Loucy (cell line): ENCODE results near the gene TOB2.

Experiments used
- H2AFZ ChIP-seq: fragments of 200-600 bp; sonication (generic); 2 replicates; pipeline ENCODE4 v1.6.0; 2016; ENCODE audit warnings: antibody characterized with exemption, mild to moderate bottlenecking, low read length, moderate library complexity
- H3F3A ChIP-seq: fragments of 200-600 bp; 2 replicates; pipeline ENCODE4 v1.6.0; 2016; ENCODE audit warnings: antibody characterized with exemption, low read depth, mild to moderate bottlenecking
- H3K27me3 ChIP-seq: fragments of 200-600 bp; sonication (generic); 2 replicates; pipeline ENCODE4 v1.6.1; 2014; ENCODE audit warnings: low read length, mild to moderate bottlenecking; ENCODE audit not compliant: insufficient read depth, poor library complexity, severe bottlenecking
- H3K36me3 ChIP-seq: fragments of 200-600 bp; sonication (generic); 2 replicates; pipeline ENCODE4 v1.6.1; 2016; ENCODE audit warnings: low read length; ENCODE audit not compliant: insufficient read depth
- H3K4me1 ChIP-seq: fragments of 200-600 bp; sonication (generic); 2 replicates; pipeline ENCODE4 v1.5.1; 2014; ENCODE audit warnings: low read length, mild to moderate bottlenecking; ENCODE audit not compliant: insufficient read depth, poor library complexity, severe bottlenecking
- H3K4me2 ChIP-seq: fragments of 200-600 bp; sonication (generic); 2 replicates; pipeline ENCODE4 v1.6.0; 2014; ENCODE audit warnings: antibody characterized with exemption, low read length, low read depth, mild to moderate bottlenecking; ENCODE audit not compliant: poor library complexity, severe bottlenecking
- H3K4me3 ChIP-seq: fragments of 200-600 bp; sonication (generic); 2 replicates; pipeline ENCODE4 v1.5.1; 2014; ENCODE audit warnings: low read length, mild to moderate bottlenecking, mixed read lengths; ENCODE audit not compliant: poor library complexity, severe bottlenecking
- H3K79me2 ChIP-seq: fragments of 200-600 bp; sonication (generic); 2 replicates; pipeline ENCODE4 v1.6.1; 2014; ENCODE audit warnings: low read length; ENCODE audit not compliant: insufficient read depth
- H3K9ac ChIP-seq: fragments of 200-600 bp; sonication (generic); 2 replicates; pipeline ENCODE4 v1.6.0; 2014; ENCODE audit warnings: mild to moderate bottlenecking, low read depth, low read length, moderate library complexity; ENCODE audit not compliant: poor library complexity, severe bottlenecking
- H3K9me2 ChIP-seq: fragments of 200-600 bp; sonication (generic); replicated peaks from 2 replicates; pipeline ENCODE4 v1.6.1; 2016; ENCODE audit warnings: low read depth, low read length, mixed read lengths
- H3K9me3 ChIP-seq: fragments of 200-600 bp; sonication (generic); 2 replicates; pipeline ENCODE4 v1.6.1; 2014; ENCODE audit warnings: mild to moderate bottlenecking, antibody characterized with exemption, low read length, low read depth; ENCODE audit not compliant: insufficient read depth
- H4K20me1 ChIP-seq: fragments of 200-600 bp; sonication (generic); 2 replicates; pipeline ENCODE4 v1.6.0; 2014; ENCODE audit warnings: antibody characterized with exemption, low read length, mild to moderate bottlenecking; ENCODE audit not compliant: insufficient read depth, poor library complexity, severe bottlenecking
- EZH2phosphoT487 ChIP-seq: fragments of 200-600 bp; IDR thresholded peaks from 2 replicates; pipeline ENCODE4 v1.6.1; 2018; ENCODE audit warnings: antibody characterized with exemption, mild to moderate bottlenecking, moderate library complexity, borderline replicate concordance
- TF ChIP-seq, protein P1 (sequence below): fragments of 200-600 bp; sonication (generic); conservative IDR thresholded peaks from 2 replicates; pipeline ENCODE4 v1.5.1; 2014; ENCODE audit warnings: mild to moderate bottlenecking, antibody characterized with exemption, low read length

Gene TOB2

DNA sequence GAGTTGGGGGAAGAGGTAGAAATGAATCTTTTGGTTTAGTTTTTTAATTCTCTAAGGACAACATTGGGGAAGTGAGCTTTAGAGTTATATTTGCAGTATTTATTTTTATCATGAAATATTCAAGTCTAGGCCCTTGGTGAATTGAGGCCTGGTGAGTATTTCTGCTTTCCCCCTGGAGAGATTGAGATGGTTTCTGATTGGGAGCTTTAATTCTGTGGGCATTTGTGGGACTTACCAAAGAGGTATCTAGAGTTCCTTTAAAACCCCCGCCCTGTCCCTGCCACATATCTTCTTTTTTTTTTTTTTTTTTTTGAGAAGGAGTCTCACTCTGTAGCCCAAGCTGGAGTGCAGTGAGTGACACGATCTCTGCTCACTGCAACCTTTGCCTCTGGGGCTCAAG lies 31.9 kb upstream of the TOB2 start:
- H3K4me3 ChIP-seq, result no peak overlapping the region
- no peaks in the 10 kb centered on the region for H3K36me3 ChIP-seq
- TF ChIP-seq, protein P1, sequence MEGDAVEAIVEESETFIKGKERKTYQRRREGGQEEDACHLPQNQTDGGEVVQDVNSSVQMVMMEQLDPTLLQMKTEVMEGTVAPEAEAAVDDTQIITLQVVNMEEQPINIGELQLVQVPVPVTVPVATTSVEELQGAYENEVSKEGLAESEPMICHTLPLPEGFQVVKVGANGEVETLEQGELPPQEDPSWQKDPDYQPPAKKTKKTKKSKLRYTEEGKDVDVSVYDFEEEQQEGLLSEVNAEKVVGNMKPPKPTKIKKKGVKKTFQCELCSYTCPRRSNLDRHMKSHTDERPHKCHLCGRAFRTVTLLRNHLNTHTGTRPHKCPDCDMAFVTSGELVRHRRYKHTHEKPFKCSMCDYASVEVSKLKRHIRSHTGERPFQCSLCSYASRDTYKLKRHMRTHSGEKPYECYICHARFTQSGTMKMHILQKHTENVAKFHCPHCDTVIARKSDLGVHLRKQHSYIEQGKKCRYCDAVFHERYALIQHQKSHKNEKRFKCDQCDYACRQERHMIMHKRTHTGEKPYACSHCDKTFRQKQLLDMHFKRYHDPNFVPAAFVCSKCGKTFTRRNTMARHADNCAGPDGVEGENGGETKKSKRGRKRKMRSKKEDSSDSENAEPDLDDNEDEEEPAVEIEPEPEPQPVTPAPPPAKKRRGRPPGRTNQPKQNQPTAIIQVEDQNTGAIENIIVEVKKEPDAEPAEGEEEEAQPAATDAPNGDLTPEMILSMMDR, result no peak
- TF ChIP-seq EZH2phosphoT487, result no peak
- no peak overlapping the region for H3K4me2 ChIP-seq
- peaks cover 8% of the 10 kb centered on the region for H4K20me1 ChIP-seq
- H3K27me3 ChIP-seq, result no peaks in the 10 kb centered on the region
- H3K9ac ChIP-seq, result no peak overlapping the region
- H3K4me1 ChIP-seq, result peaks cover 5% of the 10 kb centered on the region
- H3K9me3 ChIP-seq, result no peaks in the 10 kb centered on the region
- H3K79me2 ChIP-seq, result peaks cover 84% of the 10 kb centered on the region
- H2AFZ ChIP-seq, result no peak overlapping the region
- H3K9me2 ChIP-seq, result no peaks in the 10 kb centered on the region
- H3F3A ChIP-seq, result no peaks in the 10 kb centered on the region

DNA sequence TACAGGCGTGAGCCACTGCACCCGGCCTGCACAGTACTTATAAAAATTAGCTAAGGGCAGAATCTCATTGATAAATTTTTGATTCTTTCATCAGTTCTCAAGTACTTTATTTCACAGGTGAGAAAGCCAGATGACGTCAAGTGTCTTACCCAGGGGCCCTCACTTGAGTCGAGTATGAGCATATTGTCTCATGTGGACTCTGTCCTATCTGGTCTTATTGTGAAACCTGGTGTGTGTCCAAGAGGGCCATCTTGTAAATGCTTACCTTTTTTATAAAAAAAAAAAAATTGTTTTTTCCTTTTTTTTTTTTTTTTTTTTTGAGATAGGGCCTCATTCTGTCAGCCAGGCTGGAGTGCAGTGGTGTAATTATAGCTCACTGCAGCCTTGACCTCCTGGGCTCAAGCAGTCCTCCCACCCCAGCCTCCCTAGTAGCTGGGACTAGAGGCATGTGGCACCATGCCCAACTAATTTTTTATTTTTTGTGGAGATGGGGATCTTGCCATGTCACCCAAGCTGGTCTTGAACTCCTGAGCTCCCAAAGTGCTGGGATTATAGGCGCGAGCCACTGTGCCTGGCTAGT lies 28.4 kb upstream of the TOB2 start:
- no peak overlapping the region for H3K4me2 ChIP-seq
- H3K9me3 ChIP-seq, result no peaks in the 10 kb centered on the region
- H3F3A ChIP-seq, result no peaks in the 10 kb centered on the region
- no peaks in the 10 kb centered on the region for H3K9me2 ChIP-seq
- TF ChIP-seq, protein P1, result no peak
- TF ChIP-seq EZH2phosphoT487, result no peak
- no peak overlapping the region for H2AFZ ChIP-seq
- no peak overlapping the region for H3K9ac ChIP-seq
- H4K20me1 ChIP-seq, result no peaks in the 10 kb centered on the region
- H3K4me1 ChIP-seq, result peaks cover 17% of the 10 kb centered on the region
- H3K36me3 ChIP-seq, result no peaks in the 10 kb centered on the region
- no peaks in the 10 kb centered on the region for H3K27me3 ChIP-seq
- H3K4me3 ChIP-seq, result no peak overlapping the region
- peaks cover 88% of the 10 kb centered on the region for H3K79me2 ChIP-seq

DNA sequence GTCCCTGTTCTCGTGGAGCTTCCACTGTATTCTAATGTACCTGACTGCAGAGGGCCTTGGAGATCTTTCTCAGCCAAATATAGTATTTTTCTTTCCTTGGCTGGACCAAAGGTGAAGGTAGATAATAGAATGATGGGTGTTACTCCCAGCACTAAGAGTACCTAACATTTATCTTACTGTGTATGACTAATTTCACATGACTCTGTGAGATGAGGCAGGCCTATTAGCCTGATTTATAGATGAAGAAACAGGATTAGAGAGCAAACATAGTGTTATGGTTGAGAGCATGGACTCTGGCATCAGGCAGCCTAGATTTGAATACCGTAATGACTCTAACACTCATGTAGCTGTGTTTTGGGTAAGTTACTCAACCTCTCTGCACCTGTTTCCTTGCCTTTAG lies 25.0 kb upstream of the TOB2 start:
- H3K9ac ChIP-seq, result peak overlapping the region; percentile 33
- peaks cover 9% of the 10 kb centered on the region for H4K20me1 ChIP-seq
- peak overlapping the region; percentile 96 for H3K4me2 ChIP-seq

More for the DNA sequence above, 25.0 kb upstream of the TOB2 start:
- peaks cover 34% of the 10 kb centered on the region for H3K4me1 ChIP-seq
- H3K27me3 ChIP-seq, result no peaks in the 10 kb centered on the region
- no peak overlapping the region for H2AFZ ChIP-seq
- no peaks in the 10 kb centered on the region for H3K36me3 ChIP-seq
- TF ChIP-seq, protein P1, result no peak
- no peak for TF ChIP-seq EZH2phosphoT487
- H3K9me3 ChIP-seq, result no peaks in the 10 kb centered on the region
- H3K79me2 ChIP-seq, result peaks cover 86% of the 10 kb centered on the region
- no peaks in the 10 kb centered on the region for H3F3A ChIP-seq
- no peak overlapping the region for H3K4me3 ChIP-seq
- no peaks in the 10 kb centered on the region for H3K9me2 ChIP-seq
